Amniotic epithelial cell (primary cell): ENCODE results near the gene ABLIM1.

Source experiments
- DNase-seq: peaks from one replicate; pipeline ENCODE4 v3.0.0-alpha.2; 2010; ENCODE audit warnings: low read depth

ABLIM1 gene

GRCh38 chr10:114518401-114519305, 139.4 kb downstream of the ABLIM1 start:
- no peak for DNase-seq

- no peak for DNase-seq
Observed at GRCh38 chr10:114517368-114518250, 140.5 kb downstream of the ABLIM1 start.

- no peak for DNase-seq
Observed at GRCh38 chr10:114516356-114516755, 141.7 kb downstream of the ABLIM1 start.

GRCh38 chr10:114515298-114515914, 142.7 kb downstream of the ABLIM1 start:
- no peak for DNase-seq

DNA sequence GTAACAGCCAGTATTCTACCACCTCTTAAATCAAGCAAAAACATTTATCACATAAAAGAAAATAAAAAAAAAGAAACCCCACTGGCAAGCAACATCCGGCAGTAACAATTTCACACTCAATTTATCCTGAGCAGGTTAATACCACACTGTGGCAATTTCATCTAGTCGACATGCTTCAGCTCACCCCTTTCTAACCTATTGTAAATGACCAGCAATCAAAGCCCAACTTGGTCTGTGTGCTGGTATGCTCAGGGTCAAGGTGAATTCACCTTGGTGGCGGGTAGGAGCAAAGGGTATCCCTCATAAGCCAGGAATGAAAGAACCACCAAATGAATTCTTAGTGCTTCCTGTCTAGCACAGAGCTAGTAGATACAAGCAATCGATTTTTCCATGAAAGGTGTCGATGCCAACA, 144.7 kb downstream of the ABLIM1 start:
- no peak for DNase-seq

DNA sequence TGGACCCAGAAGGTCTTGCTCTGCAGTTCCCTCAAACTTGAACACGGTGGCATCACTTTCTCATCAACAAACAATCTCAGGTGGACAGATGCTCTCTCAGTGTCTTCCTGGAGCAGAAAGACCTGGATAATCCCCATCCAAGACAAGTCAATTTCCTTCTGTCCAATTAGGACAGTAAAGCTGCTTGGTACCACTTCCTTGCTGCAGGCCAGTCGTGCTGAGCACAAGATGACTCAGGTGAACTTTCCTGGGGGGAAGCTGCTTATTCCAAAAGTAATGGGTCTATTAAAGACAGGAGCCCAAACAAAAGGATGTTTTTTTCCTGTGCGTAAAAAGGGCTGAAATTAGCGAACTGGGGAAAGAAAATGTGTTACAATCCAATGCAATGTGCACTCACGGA, 146.2 kb downstream of the ABLIM1 start:
- DNase-seq, result no peak

DNA sequence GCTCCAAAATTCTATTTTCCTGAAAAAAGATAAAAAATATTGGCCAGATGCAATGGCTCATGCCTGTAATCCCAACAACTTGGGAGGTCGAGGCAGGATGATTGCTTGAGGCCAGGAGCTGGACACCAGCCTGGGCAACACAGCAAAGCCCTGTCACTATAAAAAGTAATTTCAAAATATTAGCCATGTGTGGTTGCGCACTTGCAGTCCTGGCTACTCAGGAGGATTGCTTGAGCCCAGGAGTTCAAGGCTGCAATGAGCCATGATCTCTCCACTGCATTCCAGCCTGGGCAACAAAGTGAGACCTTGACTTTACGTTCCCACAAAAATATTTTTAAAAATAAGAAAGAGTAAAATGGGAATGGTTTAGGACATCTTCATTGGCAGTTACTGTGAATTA, 149.7 kb downstream of the ABLIM1 start:
- no peak for DNase-seq

GRCh38 chr10:114507449-114507848, 150.6 kb downstream of the ABLIM1 start:
- no peak for DNase-seq

- DNase-seq, result no peak
Observed at GRCh38 chr10:114506871-114507385, 151.1 kb downstream of the ABLIM1 start.

- peak; percentile 75 for DNase-seq
Observed at GRCh38 chr10:114504769-114505579, 153.1 kb downstream of the ABLIM1 start.

GRCh38 chr10:114502074-114502473, 156.0 kb downstream of the ABLIM1 start:
- no peak for DNase-seq

DNA sequence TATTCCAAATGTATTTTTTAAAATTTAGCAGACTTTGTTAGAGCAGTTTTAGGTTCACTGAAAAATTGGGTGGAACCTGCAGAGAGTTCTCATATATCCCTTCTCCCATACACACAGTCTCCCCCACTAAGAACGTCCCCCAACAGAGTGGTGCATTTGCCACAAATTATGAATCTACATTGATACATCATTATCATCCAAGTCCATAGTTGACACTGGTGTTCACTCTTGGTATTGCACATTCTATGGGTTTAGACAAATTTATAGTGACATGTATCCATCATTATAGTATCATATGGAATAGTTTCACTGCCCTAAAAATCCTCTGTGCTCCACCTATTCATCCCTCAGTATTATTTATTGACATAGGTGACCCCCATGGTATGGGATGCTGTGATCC, 156.4 kb downstream of the ABLIM1 start:
- no peak for DNase-seq

- DNase-seq, result no peak
Observed at GRCh38 chr10:114500643-114501042, 157.4 kb downstream of the ABLIM1 start.

DNA sequence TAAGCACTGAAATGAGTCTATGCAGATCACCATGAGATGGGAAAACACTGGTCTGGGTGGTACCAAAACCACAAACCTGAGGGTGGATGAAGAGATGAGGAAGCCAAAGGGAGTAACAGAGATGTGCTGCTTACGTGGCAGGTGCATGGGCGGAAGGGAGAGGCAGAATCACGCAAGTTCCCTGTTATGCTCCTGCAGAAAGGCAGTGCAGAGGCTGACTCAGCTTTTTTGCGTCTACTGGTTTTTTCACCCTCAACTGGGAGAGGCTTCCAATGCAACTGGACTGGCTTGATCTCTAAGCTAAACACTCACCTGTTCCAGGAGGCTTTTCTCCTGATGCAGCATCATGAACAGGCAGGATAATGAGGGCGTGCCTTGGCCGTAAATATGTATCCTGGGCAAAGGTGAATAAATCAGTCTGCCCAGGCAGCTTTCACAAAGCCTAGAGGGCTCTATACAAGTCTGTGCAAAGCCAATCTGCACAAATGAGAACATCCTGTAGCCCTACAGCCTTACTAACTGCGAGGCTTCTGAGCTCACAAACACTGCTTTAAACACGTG, 158.4 kb downstream of the ABLIM1 start:
- DNase-seq, result no peak

- DNase-seq, result no peak
Observed at GRCh38 chr10:114499116-114499515, 159.0 kb downstream of the ABLIM1 start.

DNA sequence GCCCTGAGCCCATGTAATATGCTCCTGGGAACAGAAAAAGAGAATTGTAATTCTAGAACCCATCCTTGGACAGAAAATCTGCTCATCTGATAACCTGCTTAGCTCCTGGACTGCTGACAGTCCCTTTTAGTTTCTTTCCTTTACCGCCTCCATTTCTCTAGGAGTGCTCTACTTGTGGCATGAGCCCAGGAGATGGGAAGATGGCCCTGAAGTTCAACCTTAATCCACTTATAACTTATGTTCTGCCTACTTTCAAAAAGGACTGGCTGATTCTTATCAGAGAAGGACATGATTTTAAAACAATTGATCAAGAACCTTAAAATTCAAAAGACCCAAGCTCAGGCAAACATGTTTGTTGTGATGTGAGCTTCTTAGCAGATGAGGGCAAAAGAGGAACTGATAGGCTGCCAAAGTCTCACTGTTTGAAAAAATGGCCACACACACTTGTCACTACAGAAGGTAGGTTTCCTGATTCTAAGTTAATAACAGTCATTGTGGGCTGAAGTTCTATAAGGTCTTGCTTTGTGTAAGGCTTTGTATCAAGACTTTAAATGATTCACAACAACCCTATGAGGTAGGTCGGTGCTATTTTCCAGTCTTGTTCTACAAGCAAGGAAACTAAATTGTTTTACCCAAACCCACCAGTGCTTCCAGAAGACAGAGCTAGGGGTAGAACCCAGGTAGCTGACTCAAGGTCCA, 159.5 kb downstream of the ABLIM1 start:
- DNase-seq, result no peak

GRCh38 chr10:114495303-114495702, 162.8 kb downstream of the ABLIM1 start:
- no peak for DNase-seq

DNA sequence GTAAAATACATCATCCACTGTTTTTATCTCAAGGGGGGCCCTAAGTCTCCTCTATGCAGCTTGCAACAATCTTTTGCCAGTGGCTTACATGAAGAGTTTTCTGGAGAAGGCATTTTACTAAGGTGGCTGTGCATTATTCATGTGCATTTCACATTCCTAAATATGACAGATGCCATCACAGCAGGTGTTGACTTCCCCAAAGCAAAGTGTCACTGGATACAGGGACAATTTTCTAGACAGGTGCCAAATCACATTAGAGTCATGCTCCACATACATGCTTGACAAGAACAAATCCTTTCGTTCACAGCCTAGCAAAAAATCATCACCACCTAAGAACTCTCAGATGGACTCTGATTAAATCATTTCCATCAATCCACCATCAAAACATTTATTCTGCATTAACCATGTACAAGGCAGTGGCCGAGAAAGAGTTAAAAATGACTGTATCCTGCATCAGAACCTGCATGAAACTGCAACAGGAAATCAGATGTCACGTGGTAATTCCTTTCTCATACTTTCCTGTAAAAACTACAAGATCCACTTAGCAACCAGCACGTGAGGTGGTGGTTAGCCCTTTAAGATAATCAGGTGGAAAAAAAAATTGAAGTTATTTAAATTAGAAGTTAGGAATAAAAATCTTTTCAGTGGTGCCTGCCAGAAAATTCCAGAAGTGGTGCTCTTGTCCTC, 165.6 kb downstream of the ABLIM1 start:
- DNase-seq, result no peak

GRCh38 chr10:114491933-114492332, 166.1 kb downstream of the ABLIM1 start:
- DNase-seq, result no peak

- DNase-seq, result no peak
Observed at GRCh38 chr10:114491419-114491818, 166.7 kb downstream of the ABLIM1 start.
